Mesodermal cell (in vitro differentiated cells): ENCODE results near the gene GRID1.

Experiments
- H3K27ac ChIP-seq: 2 replicates; pipeline ENCODE4 v1.7.0; 2013; ENCODE audit warnings: mild to moderate bottlenecking, low read depth, low read length, moderate library complexity; ENCODE audit not compliant: severe bottlenecking
- H3K36me3 ChIP-seq: 2 replicates; pipeline ENCODE4 v1.7.1; 2013; ENCODE audit warnings: mild to moderate bottlenecking, low read length, moderate library complexity; ENCODE audit not compliant: control insufficient read depth, insufficient read depth
- H3K4me1 ChIP-seq: one replicate; pipeline ENCODE4 v1.7.1; 2013; ENCODE audit warnings: mild to moderate bottlenecking, low read length; ENCODE audit not compliant: insufficient read depth, control insufficient read depth, poor library complexity, severe bottlenecking
- H3K4me3 ChIP-seq: 2 replicates; pipeline ENCODE4 v1.7.0; 2013; ENCODE audit warnings: low read length, control low read depth, mild to moderate bottlenecking; ENCODE audit not compliant: insufficient read depth, poor library complexity, severe bottlenecking; ENCODE audit errors: extremely low read depth
- H3K9me3 ChIP-seq: 2 replicates; pipeline ENCODE4 v1.7.1; 2013; ENCODE audit warnings: mild to moderate bottlenecking, low read length, moderate library complexity; ENCODE audit not compliant: control insufficient read depth
- WGBS, 2 experiments: methylation state at CpG; one replicate each; pipeline ENCODE4 v1.1.5; 2013; ENCODE audit warnings: missing lambda C conversion rate in 2 of 2; ENCODE audit not compliant: insufficient coverage in 2 of 2; 5-methylcytosine and 5-hydroxymethylcytosine counted together

Gene GRID1

GRCh38 chr10:86019141-86019540 lies 347.5 kb downstream of the GRID1 start:
- Histone ChIP-seq H3K4me3 (no peak overlapping the region), H3K27ac (no peak overlapping the region), H3K4me1 (peaks cover 4% of the 10 kb centered on the region), H3K9me3 (no peaks in the 10 kb centered on the region), H3K36me3 (no peaks in the 10 kb centered on the region)
- WGBS, 2 experiments: 93 to 100% methylated on average over 2 to 3 of the region's 4 CpGs

DNA sequence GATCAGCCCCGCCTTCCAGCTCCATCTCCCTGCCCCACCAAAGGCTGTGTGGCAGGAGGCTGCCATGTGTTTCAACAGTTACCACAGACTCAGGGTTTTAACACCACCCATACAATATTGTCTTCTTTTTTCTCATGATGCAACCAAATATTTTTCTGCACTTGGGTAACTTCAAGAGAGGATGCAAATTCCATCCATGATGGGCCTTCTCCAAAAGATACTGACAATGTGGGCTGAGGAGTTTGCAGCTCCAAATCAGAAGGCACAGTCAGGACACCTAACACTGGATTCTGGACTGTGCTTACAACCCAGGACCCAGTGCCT lies 347.9 kb downstream of the GRID1 start:
- H3K36me3 ChIP-seq: no peaks in the 10 kb centered on the region
- no peak overlapping the region for H3K4me3 ChIP-seq
- 100% methylated on average over 1 of the region's 1 CpG for WGBS, 2 experiments
- H3K4me1 ChIP-seq: no peaks in the 10 kb centered on the region
- H3K27ac ChIP-seq: no peak overlapping the region
- H3K9me3 ChIP-seq: no peaks in the 10 kb centered on the region

DNA sequence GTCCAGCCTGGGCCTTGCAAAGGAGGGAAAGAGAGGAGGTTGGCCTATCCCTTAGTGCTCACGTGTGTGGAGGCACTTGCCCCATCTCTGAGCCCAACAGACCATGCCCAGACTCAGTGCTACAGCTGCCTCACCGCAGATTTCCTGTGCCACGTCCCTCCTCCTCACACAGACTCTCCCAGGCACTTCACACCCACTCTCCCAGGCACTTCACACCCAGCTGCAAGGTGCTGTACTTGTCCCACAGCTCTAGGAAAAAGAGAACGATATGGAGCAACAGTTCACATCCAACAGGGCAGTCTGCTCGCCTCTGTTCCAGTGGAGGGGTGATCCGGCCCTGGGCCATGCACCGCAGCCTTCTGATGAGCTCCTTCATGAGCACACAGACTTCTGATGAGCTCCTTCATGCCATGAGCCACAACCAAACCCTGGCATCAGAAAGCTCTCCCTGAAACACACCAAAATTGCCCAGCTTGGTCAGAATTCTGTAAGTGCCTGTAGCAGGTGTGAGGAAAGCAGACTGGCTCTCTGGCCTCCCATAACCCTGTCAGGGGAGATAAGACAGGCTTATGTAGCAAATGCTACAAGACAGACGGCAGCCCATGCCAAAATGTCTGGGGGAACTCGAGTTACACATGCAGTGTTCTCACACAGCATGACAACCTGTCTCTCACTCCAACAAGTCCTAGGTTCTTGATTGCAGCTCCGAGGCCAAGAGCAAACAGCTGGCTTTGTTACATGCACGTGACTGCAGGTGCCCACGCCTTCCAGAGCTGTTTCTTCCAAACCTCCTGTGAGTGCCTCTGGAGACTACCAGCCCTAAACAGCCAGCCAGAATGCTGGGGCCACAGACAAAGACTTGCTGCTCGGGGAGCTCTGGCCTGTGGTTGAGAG lies 348.5 kb downstream of the GRID1 start:
- 68 to 80% methylated on average over 10 to 13 of the region's 13 CpGs for WGBS, 2 experiments
- Histone ChIP-seq H3K36me3 (no peaks in the 10 kb centered on the region), H3K9me3 (no peaks in the 10 kb centered on the region), H3K4me3 (no peak overlapping the region), H3K27ac (no peak overlapping the region), H3K4me1 (no peaks in the 10 kb centered on the region)

DNA sequence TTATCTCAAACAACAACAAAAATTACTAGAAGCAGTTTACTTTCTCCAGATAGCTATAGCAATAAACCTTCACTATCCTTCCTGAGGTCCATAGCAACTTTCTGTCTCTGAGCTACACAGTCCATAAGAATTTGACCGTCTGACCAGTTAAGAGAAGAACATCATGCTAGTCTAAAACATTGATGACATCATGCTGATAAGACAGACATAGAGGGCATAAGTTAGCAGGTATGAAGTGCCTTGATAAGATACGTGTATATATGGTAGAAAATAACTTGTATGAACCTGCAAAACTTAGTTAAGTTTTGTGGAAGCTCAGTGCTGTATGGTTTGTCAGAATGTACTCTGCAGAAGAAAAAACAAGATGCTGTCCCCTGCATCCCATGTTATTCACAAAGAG lies 353.0 kb downstream of the GRID1 start:
- Histone ChIP-seq H3K4me3 (no peak overlapping the region), H3K9me3 (no peaks in the 10 kb centered on the region), H3K27ac (no peak overlapping the region), H3K4me1 (no peaks in the 10 kb centered on the region), H3K36me3 (no peaks in the 10 kb centered on the region)
- 90 to 100% methylated on average over 2 of the region's 2 CpGs for WGBS, 2 experiments

DNA sequence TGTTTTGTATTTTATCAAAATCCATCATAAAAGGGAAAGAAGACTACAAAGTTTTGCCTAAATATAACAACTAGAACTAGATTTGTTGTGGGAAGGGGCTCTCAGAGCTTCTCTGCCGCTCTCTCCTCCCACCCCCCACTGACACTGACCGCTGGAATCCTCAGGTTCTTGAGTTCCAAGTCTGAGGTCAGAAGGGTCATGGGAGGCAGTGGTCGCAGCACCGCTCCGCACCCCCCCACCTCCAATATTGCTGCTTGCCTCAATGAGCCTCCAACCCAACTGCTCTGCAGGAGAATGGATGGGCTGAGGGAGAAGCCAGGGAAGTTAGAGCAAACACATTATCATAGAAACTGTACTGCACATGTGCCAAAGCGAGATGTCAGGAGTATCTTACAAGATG lies 359.4 kb downstream of the GRID1 start:
- Histone ChIP-seq H3K36me3 (no peaks in the 10 kb centered on the region), H3K27ac (no peak overlapping the region), H3K4me1 (no peaks in the 10 kb centered on the region), H3K4me3 (no peak overlapping the region), H3K9me3 (no peaks in the 10 kb centered on the region)
- 100% methylated on average over 2 of the region's 6 CpGs; no CpG with 5 or more reads in 1 of the 2 experiments for WGBS, 2 experiments

- Histone ChIP-seq H3K27ac (no peak overlapping the region), H3K4me3 (no peak overlapping the region), H3K36me3 (no peaks in the 10 kb centered on the region), H3K9me3 (no peaks in the 10 kb centered on the region), H3K4me1 (no peaks in the 10 kb centered on the region)
- 73 to 100% methylated on average over 1 of the region's 1 CpG for WGBS, 2 experiments
Observed at GRCh38 chr10:86004337-86004736, 362.3 kb downstream of the GRID1 start.

DNA sequence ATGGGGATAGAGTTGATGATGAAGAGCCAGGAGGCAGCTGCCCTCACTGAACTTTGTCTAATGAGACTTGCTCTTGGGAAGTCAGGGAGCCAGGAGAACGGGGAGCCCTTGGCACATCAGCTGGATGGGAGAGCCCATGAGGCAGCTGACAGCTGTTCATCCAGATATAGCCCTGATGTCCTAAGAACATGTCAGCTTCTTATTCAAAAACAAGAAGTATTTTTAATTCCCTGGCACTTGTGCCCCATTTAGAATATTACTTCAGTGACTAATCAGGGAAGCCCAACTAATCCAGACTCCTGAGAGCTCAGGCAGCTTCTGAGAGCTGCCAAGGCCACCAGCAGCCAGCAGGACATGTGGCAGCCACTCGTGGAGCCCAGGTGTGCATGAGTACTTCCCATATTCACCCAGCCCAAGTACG lies 363.4 kb downstream of the GRID1 start:
- 85 to 90% methylated on average over 2 to 3 of the region's 3 CpGs for whole genome bisulfite sequencing, 2 experiments
- Histone ChIP-seq H3K4me1 (no peaks in the 10 kb centered on the region), H3K4me3 (no peak overlapping the region), H3K36me3 (no peaks in the 10 kb centered on the region), H3K9me3 (no peaks in the 10 kb centered on the region), H3K27ac (no peak overlapping the region)

DNA sequence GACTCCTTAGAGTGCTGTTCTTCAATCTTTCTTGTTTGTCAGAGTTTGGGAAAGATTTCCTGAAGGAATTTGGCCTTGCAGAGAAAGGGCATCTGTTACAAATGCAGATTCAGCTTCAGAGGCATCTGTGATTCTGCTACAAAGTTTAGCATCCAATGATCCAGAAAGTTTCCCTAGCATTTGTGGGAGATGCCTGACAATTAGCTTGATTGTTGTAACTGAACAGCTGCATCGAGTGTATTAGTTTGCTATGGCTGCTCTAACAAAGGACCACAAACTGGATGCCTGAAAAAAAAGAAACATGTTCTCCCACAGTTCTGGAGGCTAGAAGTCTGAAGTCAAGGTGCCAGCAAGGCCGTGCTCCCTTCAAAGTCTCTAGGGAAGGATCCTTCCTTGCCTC lies 365.1 kb downstream of the GRID1 start:
- H3K36me3 ChIP-seq: no peaks in the 10 kb centered on the region
- H3K27ac ChIP-seq: no peak overlapping the region
- 97 to 100% methylated on average over 1 to 2 of the region's 2 CpGs for WGBS, 2 experiments
- no peaks in the 10 kb centered on the region for H3K4me1 ChIP-seq
- H3K9me3 ChIP-seq: no peaks in the 10 kb centered on the region
- H3K4me3 ChIP-seq: no peak overlapping the region

GRCh38 chr10:85997544-85997943 lies 369.1 kb downstream of the GRID1 start:
- H3K4me3 ChIP-seq: no peak overlapping the region
- no peaks in the 10 kb centered on the region for H3K4me1 ChIP-seq
- no CpG with 5 or more reads among the region's 3 CpGs for WGBS, 2 experiments
- H3K27ac ChIP-seq: no peak overlapping the region
- H3K36me3 ChIP-seq: no peaks in the 10 kb centered on the region
- no peaks in the 10 kb centered on the region for H3K9me3 ChIP-seq

DNA sequence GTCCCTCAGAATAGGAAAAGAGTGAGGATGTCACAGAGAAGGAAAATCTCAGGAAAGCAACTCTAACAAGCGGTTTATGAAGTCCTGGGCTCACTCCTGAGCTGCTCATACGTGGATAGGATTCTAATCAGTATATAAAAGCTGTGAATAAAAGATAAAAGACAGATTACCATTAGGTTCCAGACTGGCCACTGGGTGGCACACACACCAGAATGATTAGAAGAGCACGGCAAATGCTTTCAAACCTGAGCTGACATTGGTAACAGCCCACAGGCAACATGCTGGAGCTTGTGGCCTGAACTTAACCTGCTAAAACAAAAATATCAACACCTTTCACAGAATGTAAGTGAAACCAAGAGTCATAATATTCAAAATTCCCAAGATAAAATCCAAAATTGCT lies 370.8 kb downstream of the GRID1 start:
- no peaks in the 10 kb centered on the region for H3K9me3 ChIP-seq
- no peaks in the 10 kb centered on the region for H3K4me1 ChIP-seq
- no peak overlapping the region for H3K27ac ChIP-seq
- no peaks in the 10 kb centered on the region for H3K36me3 ChIP-seq
- no peak overlapping the region for H3K4me3 ChIP-seq
- WGBS, 2 experiments: 30 to 60% methylated on average over 1 to 3 of the region's 3 CpGs

GRCh38 chr10:85993840-85994507 lies 372.6 kb downstream of the GRID1 start:
- no peaks in the 10 kb centered on the region for H3K9me3 ChIP-seq
- 60 to 67% methylated on average over 3 to 5 of the region's 6 CpGs for WGBS, 2 experiments

More at GRCh38 chr10:85993840-85994507, 372.6 kb downstream of the GRID1 start:
- no peaks in the 10 kb centered on the region for H3K4me1 ChIP-seq
- no peaks in the 10 kb centered on the region for H3K36me3 ChIP-seq
- H3K27ac ChIP-seq: no peak overlapping the region
- H3K4me3 ChIP-seq: no peak overlapping the region
